ENCODE data around the gene DNAAF5. TPM values are rescaled to one million over a fixed set of nuclear protein-coding genes. Genes with fewer than 3 reads are reported as not detected.

DNAAF5 gene
- total RNA-seq, 1 donor from 2014 or later: 15.2 TPM

DNA sequence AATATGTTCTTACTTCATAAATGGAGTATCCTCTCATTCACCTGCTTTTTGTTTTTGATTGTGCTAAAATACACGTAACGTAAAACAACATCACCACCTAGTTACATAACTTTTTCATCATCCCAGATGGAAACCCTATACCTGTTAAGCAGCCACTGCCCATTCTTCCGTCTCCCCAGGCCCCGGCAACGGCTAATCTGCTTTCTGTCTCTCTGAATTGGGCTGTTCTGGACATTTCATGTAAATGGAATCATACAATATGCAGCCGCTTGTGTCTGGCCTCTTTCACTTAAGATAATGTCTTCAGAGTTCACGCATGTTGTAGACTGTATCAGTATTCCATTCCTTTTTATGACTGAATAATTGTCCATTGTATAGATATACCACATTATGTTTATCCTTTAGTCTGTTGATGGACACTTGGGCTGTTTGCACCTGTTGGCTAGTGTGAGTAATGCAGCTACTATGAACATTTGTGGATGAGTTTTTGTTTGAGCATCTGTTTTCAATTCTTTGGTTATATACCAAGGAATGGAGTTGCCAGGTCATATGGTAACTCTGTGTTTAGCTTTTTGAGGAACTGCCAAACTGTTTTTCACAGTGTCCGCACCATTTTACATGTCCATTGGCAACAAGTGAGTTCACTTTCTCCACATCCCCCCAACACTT is 91.7 kb downstream of the DNAAF5 start:
- peaks cover 56% of the 10 kb centered on the region for H3K4me1 Mint-ChIP-seq (ENCODE audit: low read depth, unreplicated experiment)
- TF ChIP-seq, protein P1, sequence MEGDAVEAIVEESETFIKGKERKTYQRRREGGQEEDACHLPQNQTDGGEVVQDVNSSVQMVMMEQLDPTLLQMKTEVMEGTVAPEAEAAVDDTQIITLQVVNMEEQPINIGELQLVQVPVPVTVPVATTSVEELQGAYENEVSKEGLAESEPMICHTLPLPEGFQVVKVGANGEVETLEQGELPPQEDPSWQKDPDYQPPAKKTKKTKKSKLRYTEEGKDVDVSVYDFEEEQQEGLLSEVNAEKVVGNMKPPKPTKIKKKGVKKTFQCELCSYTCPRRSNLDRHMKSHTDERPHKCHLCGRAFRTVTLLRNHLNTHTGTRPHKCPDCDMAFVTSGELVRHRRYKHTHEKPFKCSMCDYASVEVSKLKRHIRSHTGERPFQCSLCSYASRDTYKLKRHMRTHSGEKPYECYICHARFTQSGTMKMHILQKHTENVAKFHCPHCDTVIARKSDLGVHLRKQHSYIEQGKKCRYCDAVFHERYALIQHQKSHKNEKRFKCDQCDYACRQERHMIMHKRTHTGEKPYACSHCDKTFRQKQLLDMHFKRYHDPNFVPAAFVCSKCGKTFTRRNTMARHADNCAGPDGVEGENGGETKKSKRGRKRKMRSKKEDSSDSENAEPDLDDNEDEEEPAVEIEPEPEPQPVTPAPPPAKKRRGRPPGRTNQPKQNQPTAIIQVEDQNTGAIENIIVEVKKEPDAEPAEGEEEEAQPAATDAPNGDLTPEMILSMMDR (IDR thresholded peaks at IDR 0.05; ENCODE audit: partially characterized antibody, unreplicated experiment): peak; percentile 77
- H3K4me3 Mint-ChIP-seq (ENCODE audit: unreplicated experiment): peak overlapping the region; percentile 97
- peaks cover 34% of the 10 kb centered on the region for H3K9me3 Mint-ChIP-seq (ENCODE audit: unreplicated experiment)
- H3K27me3 Mint-ChIP-seq (ENCODE audit: unreplicated experiment): peaks cover 23% of the 10 kb centered on the region
- peaks cover 10% of the 10 kb centered on the region for H3K36me3 Mint-ChIP-seq (ENCODE audit: unreplicated experiment)
- no peak for DNase-seq
- peak overlapping the region; percentile 95 for H3K27ac Mint-ChIP-seq (ENCODE audit: unreplicated experiment)

DNA sequence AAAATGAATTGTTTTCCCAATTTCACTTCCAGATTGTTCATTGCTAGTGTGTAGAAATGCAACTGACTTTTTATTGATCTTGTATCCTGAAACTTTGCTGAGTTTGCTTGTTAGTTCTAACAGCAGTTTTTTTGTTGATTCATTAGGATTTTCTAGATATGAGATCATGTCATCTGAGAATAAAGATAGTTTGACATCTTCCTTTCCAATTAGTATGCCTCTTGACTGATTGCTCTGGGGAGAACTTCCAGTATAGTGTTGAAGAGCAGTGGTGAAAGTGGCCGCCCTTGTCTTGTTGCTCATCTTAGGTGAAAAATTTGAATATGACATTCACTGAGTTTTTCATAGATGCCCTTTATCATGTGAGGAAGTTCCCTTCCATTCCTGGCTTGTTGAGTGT is 93.8 kb downstream of the DNAAF5 start:
- Mint-ChIP-seq H3K36me3 (ENCODE audit: unreplicated experiment) (peaks cover 10% of the 10 kb centered on the region), H3K27me3 (ENCODE audit: unreplicated experiment) (peaks cover 23% of the 10 kb centered on the region), H3K27ac (ENCODE audit: unreplicated experiment) (peak overlapping the region; percentile 59), H3K4me3 (ENCODE audit: unreplicated experiment) (peak overlapping the region; percentile 97), H3K9me3 (ENCODE audit: unreplicated experiment) (peaks cover 32% of the 10 kb centered on the region), H3K4me1 (ENCODE audit: low read depth, unreplicated experiment) (peaks cover 65% of the 10 kb centered on the region)
- no peak for DNase-seq
- TF ChIP-seq, protein P1 (IDR thresholded peaks at IDR 0.05; ENCODE audit: partially characterized antibody, unreplicated experiment): no peak

DNA sequence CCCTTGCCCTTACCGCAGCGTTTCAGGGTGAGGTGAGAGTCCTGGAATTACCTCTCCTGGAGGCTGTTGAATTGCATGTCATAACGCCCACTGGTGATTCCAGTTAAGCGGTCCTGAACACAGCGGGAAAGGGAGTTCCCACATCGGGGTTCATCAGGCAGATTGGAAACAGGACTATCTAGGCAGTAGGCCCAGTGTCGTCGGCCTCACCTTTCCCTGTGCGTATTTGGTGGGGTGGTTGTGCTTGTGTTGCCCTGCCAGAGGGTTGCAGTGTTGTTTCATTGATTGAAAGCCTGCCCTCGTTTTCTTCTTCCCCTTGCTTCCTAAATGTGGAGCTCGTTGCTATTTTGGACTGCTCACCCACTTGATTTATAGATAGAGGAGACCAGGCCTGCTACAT is 95.2 kb downstream of the DNAAF5 start:
- TF ChIP-seq, protein P1 (IDR thresholded peaks at IDR 0.05; ENCODE audit: partially characterized antibody, unreplicated experiment): no peak
- H3K9me3 Mint-ChIP-seq (ENCODE audit: unreplicated experiment): peaks cover 41% of the 10 kb centered on the region
- DNase-seq: no peak
- peak overlapping the region; percentile 97 for H3K4me3 Mint-ChIP-seq (ENCODE audit: unreplicated experiment)
- H3K4me1 Mint-ChIP-seq (ENCODE audit: low read depth, unreplicated experiment): peaks cover 77% of the 10 kb centered on the region
- peak overlapping the region; percentile 98 for H3K27ac Mint-ChIP-seq (ENCODE audit: unreplicated experiment)
- H3K27me3 Mint-ChIP-seq (ENCODE audit: unreplicated experiment): peaks cover 31% of the 10 kb centered on the region
- H3K36me3 Mint-ChIP-seq (ENCODE audit: unreplicated experiment): peaks cover 10% of the 10 kb centered on the region

DNA sequence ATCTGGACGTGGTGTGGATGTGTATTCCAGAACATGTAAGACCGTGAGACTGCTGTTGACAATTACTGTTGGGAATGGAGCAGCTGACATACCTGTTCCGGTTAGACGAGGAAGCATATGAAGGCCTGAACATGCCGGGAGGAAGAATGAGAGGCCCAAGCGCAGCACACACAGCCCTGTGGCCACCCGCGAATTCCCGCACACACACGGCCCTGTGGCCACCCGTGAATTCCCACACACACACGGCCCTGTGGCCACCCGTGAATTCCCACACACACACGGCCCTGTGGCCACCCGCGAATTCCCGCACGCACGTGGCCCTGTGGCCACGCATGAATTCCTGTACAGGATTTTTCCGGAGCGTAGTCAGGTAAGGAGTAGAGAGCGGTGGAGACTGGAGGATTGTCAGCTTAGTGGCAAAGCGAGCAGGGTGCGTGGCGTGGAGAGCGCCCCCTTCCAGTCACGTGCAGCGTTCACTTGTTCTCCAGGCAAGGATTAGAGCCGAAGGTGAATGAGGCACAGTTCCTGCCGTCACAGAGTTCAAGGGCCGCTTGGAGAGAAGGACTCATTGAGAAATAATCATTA is 96.3 kb downstream of the DNAAF5 start:
- peaks cover 26% of the 10 kb centered on the region for H3K27me3 Mint-ChIP-seq (ENCODE audit: unreplicated experiment)
- no peak for DNase-seq
- peaks cover 5% of the 10 kb centered on the region for H3K36me3 Mint-ChIP-seq (ENCODE audit: unreplicated experiment)
- peaks cover 76% of the 10 kb centered on the region for H3K4me1 Mint-ChIP-seq (ENCODE audit: low read depth, unreplicated experiment)
- H3K27ac Mint-ChIP-seq (ENCODE audit: unreplicated experiment): peak overlapping the region; percentile 98
- TF ChIP-seq, protein P1 (IDR thresholded peaks at IDR 0.05; ENCODE audit: partially characterized antibody, unreplicated experiment): no peak
- H3K4me3 Mint-ChIP-seq (ENCODE audit: unreplicated experiment): peak overlapping the region; percentile 97
- peaks cover 35% of the 10 kb centered on the region for H3K9me3 Mint-ChIP-seq (ENCODE audit: unreplicated experiment)

DNA sequence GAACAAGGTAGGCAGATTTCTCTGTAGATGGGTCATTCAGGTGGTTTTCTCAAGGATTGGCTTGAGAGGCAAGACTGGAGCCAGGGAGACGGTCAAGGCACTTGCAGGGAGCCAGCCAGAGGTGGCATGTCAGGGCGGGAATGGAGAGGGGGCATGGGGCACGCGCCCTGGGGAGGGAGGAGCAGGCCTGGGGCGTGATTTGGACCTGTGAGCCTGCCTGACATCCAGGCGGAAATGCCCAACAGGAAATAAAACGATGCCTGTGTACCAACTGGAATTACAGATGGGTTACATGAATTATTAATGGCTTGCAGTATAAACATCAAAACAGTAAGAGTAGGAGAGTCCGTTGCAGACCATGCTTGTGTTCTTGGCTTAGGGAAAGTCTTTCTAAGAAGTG is 97.2 kb downstream of the DNAAF5 start:
- Mint-ChIP-seq H3K27ac (ENCODE audit: unreplicated experiment) (peak overlapping the region; percentile 98), H3K4me3 (ENCODE audit: unreplicated experiment) (peak overlapping the region; percentile 97), H3K27me3 (ENCODE audit: unreplicated experiment) (peaks cover 24% of the 10 kb centered on the region), H3K9me3 (ENCODE audit: unreplicated experiment) (peaks cover 30% of the 10 kb centered on the region), H3K36me3 (ENCODE audit: unreplicated experiment) (no peaks in the 10 kb centered on the region), H3K4me1 (ENCODE audit: low read depth, unreplicated experiment) (peaks cover 70% of the 10 kb centered on the region)
- DNase-seq: no peak
- TF ChIP-seq, protein P1 (IDR thresholded peaks at IDR 0.05; ENCODE audit: partially characterized antibody, unreplicated experiment): no peak
